GM23338 (cell line): ENCODE data around the gene PUM1.

Experiments used
- CTCF ChIP-seq, 2 experiments: fragments of 200-600 bp in 1 of 2; sonication (generic) in 1 of 2; conservative IDR thresholded peaks; 2 replicates each; pipeline versions ENCODE4 v1.5.1 to v1.6.1; 2016 to 2017; ENCODE audit warnings: antibody characterized with exemption in 2 of 2, low read depth in 2 of 2, mild to moderate bottlenecking in 2 of 2, moderate library complexity in 1 of 2
- ETS1 ChIP-seq: IDR thresholded peaks from 2 replicates; pipeline ENCODE4 v1.6.1; 2016; ENCODE audit warnings: antibody characterized with exemption
- EZH2 ChIP-seq: fragments of 200-600 bp; sonication (generic); IDR thresholded peaks from one replicate; pipeline ENCODE4 v1.8.0; 2017; ENCODE audit warnings: antibody characterized with exemption, mild to moderate bottlenecking, low read depth; ENCODE audit not compliant: unreplicated experiment
- EZH2phosphoT487 ChIP-seq: fragments of 200-600 bp; sonication (generic); IDR thresholded peaks from one replicate; pipeline ENCODE4 v1.8.1; 2018; ENCODE audit warnings: antibody characterized with exemption; ENCODE audit not compliant: unreplicated experiment
- JUNB ChIP-seq: IDR thresholded peaks from one replicate; pipeline ENCODE4 v1.6.1; 2016; ENCODE audit warnings: antibody characterized with exemption; ENCODE audit not compliant: unreplicated experiment
- POLR2AphosphoS5 ChIP-seq: IDR thresholded peaks from 2 replicates; pipeline ENCODE4 v1.6.1; 2016; ENCODE audit warnings: antibody characterized with exemption, low read depth
- REST ChIP-seq: IDR thresholded peaks from one replicate; pipeline ENCODE4 v1.6.1; 2018; ENCODE audit warnings: antibody characterized with exemption; ENCODE audit not compliant: unreplicated experiment
- STAT1 ChIP-seq: IDR thresholded peaks from one replicate; pipeline ENCODE4 v1.6.1; 2016; ENCODE audit warnings: antibody characterized with exemption; ENCODE audit not compliant: unreplicated experiment
- ZNF114 ChIP-seq: fragments of 250-450 bp; sonication (Bioruptor Pico); IDR thresholded peaks from 2 replicates; pipeline ENCODE4 v1.5.0; 2020; ENCODE audit warnings: mild to moderate bottlenecking, moderate library complexity

DNA sequence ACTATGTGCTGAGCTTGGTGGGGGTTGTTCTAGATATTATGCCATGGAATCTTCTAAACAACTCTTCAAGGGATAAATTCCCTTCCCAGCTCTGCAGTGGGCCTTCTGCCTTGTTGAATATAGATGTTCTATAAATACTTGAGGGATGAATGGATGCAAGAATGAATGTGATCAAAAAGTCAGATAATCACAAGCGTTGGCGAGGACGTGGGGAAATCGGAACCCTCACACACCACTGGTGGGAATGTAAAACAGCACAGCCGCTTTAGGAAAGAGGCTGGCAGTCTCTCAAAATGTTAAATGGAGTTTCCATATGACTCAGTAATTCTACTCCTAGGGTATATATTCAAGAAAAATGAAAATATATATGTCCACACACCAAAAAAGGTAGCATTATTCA, 176.0 kb downstream of the PUM1 start:
- no peak for TF ChIP-seq CTCF (conservative IDR thresholded peaks at IDR 0.05; ENCODE audit: low read depth in 2 of 2)
- no peak for TF ChIP-seq REST
- no peak for TF ChIP-seq EZH2
- TF ChIP-seq JUNB: no peak
- no peak for TF ChIP-seq POLR2AphosphoS5
- TF ChIP-seq STAT1: no peak
- no peak for TF ChIP-seq EZH2phosphoT487
- TF ChIP-seq ZNF114: no peak
- no peak for TF ChIP-seq ETS1
